Measurements from ENCODE around the gene FCHSD1. TPM values are rescaled to one million over a fixed set of nuclear protein-coding genes. Genes with fewer than 3 reads are reported as not detected.

Gene FCHSD1
- total RNA-seq, 1 experiment from 2014 or later = 22.7 TPM

GRCh38 chr5:141657937-141658545 is 6.8 kb upstream of the FCHSD1 start:
- no TSS peak for BruUV-seq (replicated peaks)
- H4K20me1 ChIP-seq (ENCODE audit: low read length) = no peaks in the 10 kb centered on the region
- no peaks in the 10 kb centered on the region for H3K79me2 ChIP-seq (ENCODE audit: low read length)
- H3K9ac ChIP-seq (ENCODE audit: low read length) = no peak overlapping the region
- H2AFZ ChIP-seq (ENCODE audit: low read length) = no peak overlapping the region
- no peaks in the 10 kb centered on the region for H3K9me3 ChIP-seq (ENCODE audit: low read length)
- ChIA-PET CTCF (interaction anchor here (0.5 kb wide), 1 partner anchor 66 kb away, joined by 4 read pairs; no protein-coding TSS in a partner anchor), POLR2A (ENCODE audit: unreplicated experiment) (no interaction called here)
- no peaks in the 10 kb centered on the region for H3K9me2 ChIP-seq (replicated peaks; ENCODE audit: low read length)
- H3K27me3 ChIP-seq (ENCODE audit: low read length) = no peaks in the 10 kb centered on the region
- DNase-seq (peak; percentile 81), ATAC-seq (peak; percentile 66)
- H3F3A ChIP-seq (ENCODE audit: low read length, unreplicated experiment) = no peaks in the 10 kb centered on the region
- intact Hi-C loops (cut with micrococcal nuclease) = no loop called here
- H3K4me2 ChIP-seq (ENCODE audit: low read length) = no peak overlapping the region
- H3K36me3 ChIP-seq (ENCODE audit: low read depth, low read length) = no peaks in the 10 kb centered on the region
- TF ChIP-seq CTCF (conservative IDR thresholded peaks at IDR 0.05; ENCODE audit: low read depth, low read length) (no peak), EZH2phosphoT487 (IDR thresholded peaks at IDR 0.05; ENCODE audit: borderline replicate concordance, low read length) (no peak), EZH2 (IDR thresholded peaks at IDR 0.05; ENCODE audit: low read length, unreplicated experiment) (no peak)
- H3K4me3 ChIP-seq (ENCODE audit: low read length) = no peak overlapping the region
- peaks cover 26% of the 10 kb centered on the region for H3K4me1 ChIP-seq (ENCODE audit: insufficient read depth, low read length)
- peak overlapping the region; percentile 38 for H3K27ac ChIP-seq (ENCODE audit: low read length)

- DNase-seq = no peak
- no peaks in the 10 kb centered on the region for H3K9me2 ChIP-seq (replicated peaks; ENCODE audit: low read length)
- TF ChIP-seq CTCF (conservative IDR thresholded peaks at IDR 0.05; ENCODE audit: low read depth, low read length) = no peak
- TF ChIP-seq EZH2phosphoT487 (IDR thresholded peaks at IDR 0.05; ENCODE audit: borderline replicate concordance, low read length) = no peak
- no peak for TF ChIP-seq EZH2 (IDR thresholded peaks at IDR 0.05; ENCODE audit: low read length, unreplicated experiment)
- peak overlapping the region; percentile 26; the same call in 1 of the 2 replicates for H3K27ac ChIP-seq (ENCODE audit: low read length)
- ATAC-seq = no peak
- H3K36me3 ChIP-seq (ENCODE audit: low read depth, low read length) = no peaks in the 10 kb centered on the region
- intact Hi-C loops (cut with micrococcal nuclease) = no loop called here
- no peaks in the 10 kb centered on the region for H3K79me2 ChIP-seq (ENCODE audit: low read length)
- peaks cover 26% of the 10 kb centered on the region for H3K4me1 ChIP-seq (ENCODE audit: insufficient read depth, low read length)
- no peak overlapping the region for H2AFZ ChIP-seq (ENCODE audit: low read length)
- H3F3A ChIP-seq (ENCODE audit: low read length, unreplicated experiment) = no peaks in the 10 kb centered on the region
- no peaks in the 10 kb centered on the region for H4K20me1 ChIP-seq (ENCODE audit: low read length)
- ChIA-PET POLR2A (ENCODE audit: unreplicated experiment) (no interaction called here), CTCF (no interaction called here)
- no peak overlapping the region for H3K4me2 ChIP-seq (ENCODE audit: low read length)
- H3K27me3 ChIP-seq (ENCODE audit: low read length) = no peaks in the 10 kb centered on the region
- H3K4me3 ChIP-seq (ENCODE audit: low read length) = no peak overlapping the region
- no TSS peak for BruUV-seq (replicated peaks)
- H3K9ac ChIP-seq (ENCODE audit: low read length) = no peak overlapping the region
- no peaks in the 10 kb centered on the region for H3K9me3 ChIP-seq (ENCODE audit: low read length)
Measured at GRCh38 chr5:141657404-141657803, 6.2 kb upstream of the FCHSD1 start.

GRCh38 chr5:141656396-141656795 is 5.2 kb upstream of the FCHSD1 start:
- H3K27ac ChIP-seq (ENCODE audit: low read length) = no peak overlapping the region
- no peak overlapping the region for H2AFZ ChIP-seq (ENCODE audit: low read length)
- no peaks in the 10 kb centered on the region for H3F3A ChIP-seq (ENCODE audit: low read length, unreplicated experiment)
- H4K20me1 ChIP-seq (ENCODE audit: low read length) = no peaks in the 10 kb centered on the region
- H3K27me3 ChIP-seq (ENCODE audit: low read length) = no peaks in the 10 kb centered on the region
- DNase-seq = no peak
- no TSS peak for BruUV-seq (replicated peaks)
- no peaks in the 10 kb centered on the region for H3K9me3 ChIP-seq (ENCODE audit: low read length)
- TF ChIP-seq CTCF (conservative IDR thresholded peaks at IDR 0.05; ENCODE audit: low read depth, low read length) (no peak), EZH2 (IDR thresholded peaks at IDR 0.05; ENCODE audit: low read length, unreplicated experiment) (no peak), EZH2phosphoT487 (IDR thresholded peaks at IDR 0.05; ENCODE audit: borderline replicate concordance, low read length) (no peak)
- ATAC-seq = no peak
- no peaks in the 10 kb centered on the region for H3K36me3 ChIP-seq (ENCODE audit: low read depth, low read length)
- peaks cover 31% of the 10 kb centered on the region for H3K4me1 ChIP-seq (ENCODE audit: insufficient read depth, low read length)
- ChIA-PET POLR2A (ENCODE audit: unreplicated experiment) (no interaction called here), CTCF (no interaction called here)
- H3K4me2 ChIP-seq (ENCODE audit: low read length) = no peak overlapping the region
- no peak overlapping the region for H3K4me3 ChIP-seq (ENCODE audit: low read length)
- no peak overlapping the region for H3K9ac ChIP-seq (ENCODE audit: low read length)
- no peaks in the 10 kb centered on the region for H3K9me2 ChIP-seq (replicated peaks; ENCODE audit: low read length)
- no peaks in the 10 kb centered on the region for H3K79me2 ChIP-seq (ENCODE audit: low read length)
- intact Hi-C loops (cut with micrococcal nuclease) = no loop called here

All from PC-3 (cell line).